Adipocyte (in vitro differentiated cells): Measurements from ENCODE around the gene NEK1.
A peak's percentile ranks its signal among the peaks of the same experiment; 100 is the strongest.

Experiments used
- DNase-seq: peaks from one replicate; pipeline ENCODE4 v3.0.0-alpha.2; 2015; ENCODE audit warnings: low read depth
- H3K27me3 ChIP-seq: replicated peaks from 2 replicates; pipeline ENCODE4 v1.7.0; 2013; ENCODE audit warnings: mild to moderate bottlenecking, low read length, moderate library complexity; ENCODE audit not compliant: control insufficient read depth, insufficient read depth
- H3K36me3 ChIP-seq: 2 replicates; pipeline ENCODE4 v1.7.0; 2013; ENCODE audit warnings: low read length, mild to moderate bottlenecking, moderate library complexity; ENCODE audit not compliant: control insufficient read depth, insufficient read depth, severe bottlenecking
- H3K4me1 ChIP-seq: 2 replicates; pipeline ENCODE4 v1.7.0; 2013; ENCODE audit warnings: mild to moderate bottlenecking, low read length, moderate library complexity; ENCODE audit not compliant: control insufficient read depth, insufficient read depth
- H3K4me3 ChIP-seq: 2 replicates; pipeline ENCODE4 v1.7.0; 2013; ENCODE audit warnings: mild to moderate bottlenecking, low read length, moderate library complexity
- H3K9ac ChIP-seq: 2 replicates; pipeline ENCODE4 v1.7.0; 2013; ENCODE audit warnings: mild to moderate bottlenecking, low read length, moderate library complexity
- H3K9me3 ChIP-seq: 2 replicates; pipeline ENCODE4 v1.7.0; 2013; ENCODE audit warnings: mild to moderate bottlenecking, low read length, moderate library complexity; ENCODE audit not compliant: control insufficient read depth

NEK1 gene

GRCh38 chr4:169416997-169417396 lies 195.4 kb downstream of the NEK1 start:
- Histone ChIP-seq H3K36me3 (peaks cover 9% of the 10 kb centered on the region), H3K27me3 (no peaks in the 10 kb centered on the region)

GRCh38 chr4:169416461-169416860 lies 195.9 kb downstream of the NEK1 start:
- no peaks in the 10 kb centered on the region for H3K27me3 ChIP-seq
- no peak for DNase-seq
- no peak overlapping the region for H3K9ac ChIP-seq
- no peaks in the 10 kb centered on the region for H3K9me3 ChIP-seq
- peaks cover 9% of the 10 kb centered on the region for H3K36me3 ChIP-seq
- no peaks in the 10 kb centered on the region for H3K4me1 ChIP-seq
- H3K4me3 ChIP-seq, result no peak overlapping the region

More at GRCh38 chr4:169416997-169417396, 195.4 kb downstream of the NEK1 start:
- no peaks in the 10 kb centered on the region for H3K9me3 ChIP-seq
- no peak for DNase-seq
- H3K4me3 ChIP-seq, result no peak overlapping the region
- H3K4me1 ChIP-seq, result no peaks in the 10 kb centered on the region
- H3K9ac ChIP-seq, result no peak overlapping the region

- no peaks in the 10 kb centered on the region for H3K4me1 ChIP-seq
- H3K27me3 ChIP-seq, result no peaks in the 10 kb centered on the region
- DNase-seq, result no peak
- no peak overlapping the region for H3K4me3 ChIP-seq
- no peak overlapping the region for H3K9ac ChIP-seq
- no peaks in the 10 kb centered on the region for H3K9me3 ChIP-seq
- H3K36me3 ChIP-seq, result peaks cover 9% of the 10 kb centered on the region
These were observed 197.5 kb downstream of the NEK1 start for GRCh38 chr4:169414913-169415312.

GRCh38 chr4:169412046-169412445 lies 200.3 kb downstream of the NEK1 start:
- Histone ChIP-seq H3K9me3 (no peaks in the 10 kb centered on the region), H3K36me3 (peaks cover 5% of the 10 kb centered on the region), H3K27me3 (no peaks in the 10 kb centered on the region), H3K4me1 (no peaks in the 10 kb centered on the region), H3K9ac (no peak overlapping the region), H3K4me3 (no peak overlapping the region)
- DNase-seq, result no peak

- Histone ChIP-seq H3K9ac (no peak overlapping the region), H3K36me3 (peaks cover under 1% of the 10 kb centered on the region), H3K9me3 (no peaks in the 10 kb centered on the region), H3K4me1 (no peaks in the 10 kb centered on the region), H3K4me3 (no peak overlapping the region), H3K27me3 (no peaks in the 10 kb centered on the region)
- DNase-seq, result peak; percentile 55
These were observed 201.3 kb downstream of the NEK1 start for GRCh38 chr4:169410839-169411770.

- no peak overlapping the region for H3K9ac ChIP-seq
- no peaks in the 10 kb centered on the region for H3K36me3 ChIP-seq
- no peaks in the 10 kb centered on the region for H3K9me3 ChIP-seq
- H3K4me3 ChIP-seq, result no peak overlapping the region
- H3K27me3 ChIP-seq, result no peaks in the 10 kb centered on the region
- no peak for DNase-seq
- H3K4me1 ChIP-seq, result peaks cover 6% of the 10 kb centered on the region
These were observed 205.1 kb downstream of the NEK1 start for GRCh38 chr4:169407217-169407845.

GRCh38 chr4:169404960-169405359 lies 207.4 kb downstream of the NEK1 start:
- peaks cover 7% of the 10 kb centered on the region for H3K4me1 ChIP-seq
- peak; percentile 67 for DNase-seq

GRCh38 chr4:169400832-169401231 lies 211.6 kb downstream of the NEK1 start:
- no peak for DNase-seq
- H3K4me3 ChIP-seq, result no peak overlapping the region
- no peaks in the 10 kb centered on the region for H3K36me3 ChIP-seq
- H3K9me3 ChIP-seq, result no peaks in the 10 kb centered on the region
- H3K9ac ChIP-seq, result no peak overlapping the region
- H3K27me3 ChIP-seq, result no peaks in the 10 kb centered on the region
- H3K4me1 ChIP-seq, result peaks cover 30% of the 10 kb centered on the region

More at GRCh38 chr4:169404960-169405359, 207.4 kb downstream of the NEK1 start:
- no peaks in the 10 kb centered on the region for H3K9me3 ChIP-seq
- H3K27me3 ChIP-seq, result no peaks in the 10 kb centered on the region
- H3K36me3 ChIP-seq, result no peaks in the 10 kb centered on the region
- H3K4me3 ChIP-seq, result no peak overlapping the region
- no peak overlapping the region for H3K9ac ChIP-seq

GRCh38 chr4:169399976-169400767 lies 212.2 kb downstream of the NEK1 start:
- peaks cover 29% of the 10 kb centered on the region for H3K4me1 ChIP-seq
- H3K27me3 ChIP-seq, result no peaks in the 10 kb centered on the region
- no peak overlapping the region for H3K9ac ChIP-seq
- no peaks in the 10 kb centered on the region for H3K9me3 ChIP-seq
- no peak overlapping the region for H3K4me3 ChIP-seq
- DNase-seq, result no peak
- no peaks in the 10 kb centered on the region for H3K36me3 ChIP-seq

- Histone ChIP-seq H3K27me3 (no peaks in the 10 kb centered on the region), H3K4me1 (peaks cover 24% of the 10 kb centered on the region)
- DNase-seq, result peak; percentile 83
These were observed 214.1 kb downstream of the NEK1 start for GRCh38 chr4:169398316-169398715.

GRCh38 chr4:169397762-169398161 lies 214.6 kb downstream of the NEK1 start:
- no peaks in the 10 kb centered on the region for H3K27me3 ChIP-seq
- H3K4me3 ChIP-seq, result no peak overlapping the region
- DNase-seq, result peak; percentile 74
- H3K9me3 ChIP-seq, result no peaks in the 10 kb centered on the region
- H3K36me3 ChIP-seq, result no peaks in the 10 kb centered on the region
- H3K9ac ChIP-seq, result peak overlapping the region; percentile 21
- peaks cover 24% of the 10 kb centered on the region for H3K4me1 ChIP-seq

More at GRCh38 chr4:169398316-169398715, 214.1 kb downstream of the NEK1 start:
- no peaks in the 10 kb centered on the region for H3K36me3 ChIP-seq
- peak overlapping the region; percentile 21 for H3K9ac ChIP-seq
- no peak overlapping the region for H3K4me3 ChIP-seq
- H3K9me3 ChIP-seq, result no peaks in the 10 kb centered on the region
